Trophoblast cell (in vitro differentiated cells and primary cell): ENCODE data around the gene CTRB1.
"Not testable (repeated sequence)": the region's sequence is repeated elsewhere in the genome, so short reads cannot be mapped to it uniquely, and the experiment has no call there.

Experiments
- DNase-seq, 2 donors: peaks; one replicate each; pipeline ENCODE4 v3.0.0-alpha.2; 2016
- H2AFZ ChIP-seq: 2 replicates; pipeline ENCODE4 v1.6.1; 2013; ENCODE audit warnings: low read length, moderate library complexity, mild to moderate bottlenecking; ENCODE audit not compliant: insufficient read depth, poor library complexity
- H2AK5ac ChIP-seq: 2 replicates; pipeline ENCODE4 v1.6.1; 2013; ENCODE audit warnings: mild to moderate bottlenecking, low read length
- H2BK120ac ChIP-seq: 2 replicates; pipeline ENCODE4 v1.6.1; 2013; ENCODE audit warnings: low read length, mild to moderate bottlenecking, moderate library complexity; ENCODE audit not compliant: insufficient read depth, poor library complexity
- H2BK12ac ChIP-seq: 2 replicates; pipeline ENCODE4 v1.6.1; 2013; ENCODE audit warnings: mild to moderate bottlenecking, low read length, moderate library complexity
- H2BK5ac ChIP-seq: 2 replicates; pipeline ENCODE4 v1.6.1; 2013; ENCODE audit warnings: low read length, low read depth, moderate library complexity, mild to moderate bottlenecking; ENCODE audit not compliant: poor library complexity
- H3K14ac ChIP-seq: 2 replicates; pipeline ENCODE4 v1.6.1; 2013; ENCODE audit warnings: mild to moderate bottlenecking, low read length
- H3K18ac ChIP-seq: 2 replicates; pipeline ENCODE4 v1.6.1; 2013; ENCODE audit warnings: mild to moderate bottlenecking, low read length
- H3K23ac ChIP-seq: 2 replicates; pipeline ENCODE4 v1.6.1; 2013; ENCODE audit warnings: low read length
- H3K27ac ChIP-seq: 2 replicates; pipeline ENCODE4 v1.5.1; 2013; ENCODE audit warnings: low read depth, mild to moderate bottlenecking, inconsistent platforms, low read length, moderate library complexity
- H3K27me3 ChIP-seq: 2 replicates; pipeline ENCODE4 v1.6.1; 2013; ENCODE audit warnings: inconsistent platforms, mild to moderate bottlenecking, low read length, moderate library complexity; ENCODE audit not compliant: insufficient read depth
- H3K36me3 ChIP-seq, 2 experiments: 1 replicate in 1 of 2; 2 replicates in 1 of 2; pipeline ENCODE4 v1.6.1; 2013; ENCODE audit warnings: low read length in 2 of 2, mild to moderate bottlenecking in 2 of 2, moderate library complexity in 1 of 2; ENCODE audit not compliant: insufficient read depth in 2 of 2, control insufficient read depth in 1 of 2
- H3K4ac ChIP-seq: 2 replicates; pipeline ENCODE4 v1.6.1; 2013; ENCODE audit warnings: low read depth, mild to moderate bottlenecking, low read length, moderate library complexity
- H3K4me1 ChIP-seq, 2 experiments: 1 replicate in 1 of 2; 2 replicates in 1 of 2; pipeline ENCODE4 v1.6.1; 2013; ENCODE audit warnings: low read length in 2 of 2, mild to moderate bottlenecking in 2 of 2, moderate library complexity in 1 of 2; ENCODE audit not compliant: insufficient read depth in 2 of 2, control insufficient read depth in 1 of 2
- H3K4me2 ChIP-seq: 2 replicates; pipeline ENCODE4 v1.6.1; 2013; ENCODE audit warnings: inconsistent platforms, mild to moderate bottlenecking, low read length, moderate library complexity
- H3K4me3 ChIP-seq: 2 replicates; pipeline ENCODE4 v1.5.1; 2013; ENCODE audit warnings: mild to moderate bottlenecking, low read depth, low read length, inconsistent platforms
- H3K79me1 ChIP-seq: one replicate; pipeline ENCODE4 v1.6.1; 2013; ENCODE audit warnings: low read length
- H3K79me2 ChIP-seq: 2 replicates; pipeline ENCODE4 v1.6.1; 2013; ENCODE audit warnings: low read length, mild to moderate bottlenecking; ENCODE audit not compliant: control insufficient read depth, insufficient read depth, poor library complexity
- H3K9ac ChIP-seq: 2 replicates; pipeline ENCODE4 v1.6.1; 2013; ENCODE audit warnings: mild to moderate bottlenecking, low read length
- H3K9me3 ChIP-seq: 2 replicates; pipeline ENCODE4 v1.6.1; 2013; ENCODE audit warnings: low read depth, mild to moderate bottlenecking, control low read depth, inconsistent platforms, low read length; ENCODE audit not compliant: insufficient read depth
- H4K12ac ChIP-seq: 2 replicates; pipeline ENCODE4 v1.6.1; 2013; ENCODE audit warnings: low read depth, mild to moderate bottlenecking, low read length, moderate library complexity
- H4K8ac ChIP-seq: 2 replicates; pipeline ENCODE4 v1.6.1; 2013; ENCODE audit warnings: low read depth, mild to moderate bottlenecking, low read length, moderate library complexity
- H4K91ac ChIP-seq: one replicate; pipeline ENCODE4 v1.6.1; 2013; ENCODE audit warnings: low read depth, mild to moderate bottlenecking, low read length, moderate library complexity
- WGBS: extraction: QIAGEN DNeasy Blood & Tissue Kit; methylation state at CpG from one replicate; pipeline ENCODE4 v1.1.7; 2013; ENCODE audit warnings: missing lambda C conversion rate; ENCODE audit not compliant: insufficient read length, insufficient coverage; ENCODE audit errors: extremely low coverage; 5-methylcytosine and 5-hydroxymethylcytosine counted together

Gene CTRB1

DNA sequence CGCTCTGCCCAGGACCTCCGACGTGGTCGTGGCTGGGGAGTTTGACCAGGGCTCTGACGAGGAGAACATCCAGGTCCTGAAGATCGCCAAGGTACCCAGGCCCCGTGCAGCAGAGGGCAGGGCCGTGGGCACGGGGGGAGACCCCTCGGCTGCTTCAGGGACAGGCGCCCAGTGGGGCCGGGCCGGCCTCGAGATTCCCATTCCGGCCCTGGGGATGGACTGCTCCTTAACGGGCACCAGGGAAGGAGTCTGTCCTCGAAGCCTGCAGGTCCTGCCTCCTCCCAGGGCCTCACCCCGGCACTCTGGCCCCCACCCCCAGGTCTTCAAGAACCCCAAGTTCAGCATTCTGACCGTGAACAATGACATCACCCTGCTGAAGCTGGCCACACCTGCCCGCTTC, 4.3 kb downstream of the CTRB1 start:
- not testable (repeated sequence) for H3K23ac ChIP-seq, H3K4me2 ChIP-seq, H2BK120ac ChIP-seq, H3K18ac ChIP-seq, H2BK12ac ChIP-seq, H3K4me1 ChIP-seq, H3K4me3 ChIP-seq, H3K14ac ChIP-seq, H2AFZ ChIP-seq, H3K27me3 ChIP-seq, H3K79me1 ChIP-seq, H4K8ac ChIP-seq, H3K79me2 ChIP-seq, H3K9me3 ChIP-seq, H3K4ac ChIP-seq, H4K12ac ChIP-seq, DNase-seq, H2AK5ac ChIP-seq, H4K91ac ChIP-seq, H2BK5ac ChIP-seq, H3K27ac ChIP-seq, H3K9ac ChIP-seq
- no CpG with 5 or more reads among the region's 20 CpGs for WGBS
- H3K36me3 ChIP-seq, result peaks cover 7 to 12% of the 10 kb centered on the region in 2 experiments

- Histone ChIP-seq H4K12ac (no peak overlapping the region), H3K79me2 (no peaks in the 10 kb centered on the region), H3K9me3 (no peaks in the 10 kb centered on the region), H2BK12ac (no peak overlapping the region), H3K36me3 (peaks cover 21 to 26% of the 10 kb centered on the region in 2 experiments), H3K27me3 (no peaks in the 10 kb centered on the region), H2BK5ac (no peak overlapping the region), H2AFZ (no peak overlapping the region), H3K4me1 (no peaks in the 10 kb centered on the region), H2BK120ac (no peak overlapping the region), H4K8ac (no peak overlapping the region), H3K4me3 (no peak overlapping the region), H3K9ac (no peak overlapping the region), H3K27ac (no peak overlapping the region), H3K14ac (no peak overlapping the region), H4K91ac (no peak overlapping the region), H3K4me2 (no peak overlapping the region), H3K79me1 (no peaks in the 10 kb centered on the region), H2AK5ac (no peak overlapping the region), H3K4ac (no peak overlapping the region), H3K18ac (no peak overlapping the region), H3K23ac (peak overlapping the region; percentile 29)
- no peak for DNase-seq
- no CpG with 5 or more reads among the region's 20 CpGs for WGBS
These were observed 5.7 kb downstream of the CTRB1 start for GRCh38 chr16:75224306-75225082.

DNA sequence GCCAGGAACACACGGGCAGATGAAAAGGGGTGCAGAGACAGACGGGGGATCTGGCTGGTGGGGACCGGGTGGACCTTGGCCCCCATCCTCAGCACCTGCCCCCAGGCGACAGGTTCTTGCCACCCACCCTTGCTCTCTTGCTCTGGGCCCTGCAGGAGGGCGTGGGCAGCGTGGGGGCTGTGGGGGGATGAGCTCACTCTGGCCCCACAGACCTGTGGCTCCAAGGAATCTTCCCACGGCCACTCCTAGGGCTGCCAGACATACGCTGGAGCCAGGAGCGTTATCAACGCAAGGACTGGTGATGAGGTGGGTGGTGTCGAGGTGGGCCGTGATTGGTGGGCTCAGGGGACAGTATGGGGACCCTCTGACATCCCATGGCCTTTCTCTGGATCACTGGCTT, 6.3 kb downstream of the CTRB1 start:
- Histone ChIP-seq H4K91ac (no peak overlapping the region), H2BK12ac (no peak overlapping the region), H2AFZ (no peak overlapping the region), H2AK5ac (no peak overlapping the region), H3K14ac (no peak overlapping the region), H3K36me3 (peaks cover 27 to 32% of the 10 kb centered on the region in 2 experiments), H3K4me3 (no peak overlapping the region), H3K4ac (no peak overlapping the region), H3K27ac (no peak overlapping the region), H3K9me3 (no peaks in the 10 kb centered on the region), H4K8ac (no peak overlapping the region), H3K9ac (no peak overlapping the region), H3K27me3 (no peaks in the 10 kb centered on the region), H4K12ac (no peak overlapping the region), H3K4me2 (no peak overlapping the region), H3K79me2 (no peaks in the 10 kb centered on the region), H3K4me1 (no peaks in the 10 kb centered on the region), H3K79me1 (no peaks in the 10 kb centered on the region), H3K23ac (no peak overlapping the region), H3K18ac (no peak overlapping the region), H2BK120ac (no peak overlapping the region), H2BK5ac (no peak overlapping the region)
- no CpG with 5 or more reads among the region's 12 CpGs for whole genome bisulfite sequencing
- DNase-seq, result no peak

DNA sequence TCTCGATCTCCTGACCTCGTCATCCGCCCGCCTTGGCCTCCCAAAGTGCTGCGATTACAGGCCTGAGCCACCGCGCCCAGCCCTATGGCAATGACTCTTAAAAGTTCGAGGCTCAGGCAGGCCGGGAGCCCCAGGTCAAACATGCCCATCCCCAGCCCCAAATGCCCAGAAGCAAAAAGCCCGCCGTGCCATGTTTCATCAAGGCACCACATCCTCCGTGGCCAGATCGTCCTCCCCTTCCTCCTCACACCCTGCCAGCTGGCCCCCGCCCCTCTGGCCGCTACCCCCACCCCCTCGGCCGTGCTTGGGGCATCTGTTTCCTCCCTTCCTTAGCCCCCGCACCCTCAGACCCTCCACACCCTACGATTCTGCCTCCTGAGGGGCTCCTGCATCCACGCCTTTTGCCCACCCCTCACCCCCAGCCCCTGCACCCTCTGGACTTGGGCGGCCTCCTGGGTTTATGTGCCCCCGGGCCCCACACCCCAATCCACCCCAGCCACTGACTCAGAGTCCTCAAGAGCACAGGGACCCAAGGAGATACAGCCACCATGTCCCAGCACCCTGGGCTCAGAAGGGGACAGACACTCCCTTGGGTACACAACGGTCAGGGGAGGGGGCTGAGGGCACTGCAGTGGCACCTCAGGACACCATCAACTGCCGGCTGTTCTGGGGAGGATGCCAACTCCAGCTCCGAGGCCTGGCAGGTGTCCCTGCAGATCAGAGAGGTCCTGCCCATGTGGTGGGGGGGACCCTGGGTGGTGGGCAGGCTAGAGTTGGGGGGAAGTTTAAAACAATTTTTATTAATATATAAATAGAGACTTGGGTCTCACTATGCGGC, 7.1 kb downstream of the CTRB1 start:
- Histone ChIP-seq H2BK120ac (no peak overlapping the region), H3K27ac (no peak overlapping the region), H3K27me3 (no peaks in the 10 kb centered on the region), H3K18ac (no peak overlapping the region), H3K9me3 (no peaks in the 10 kb centered on the region), H3K4me3 (no peak overlapping the region), H3K14ac (no peak overlapping the region), H4K91ac (no peak overlapping the region), H4K12ac (no peak overlapping the region), H2BK12ac (no peak overlapping the region), H3K4ac (no peak overlapping the region), H3K79me2 (no peaks in the 10 kb centered on the region), H2AFZ (no peak overlapping the region), H2BK5ac (no peak overlapping the region), H3K4me1 (no peaks in the 10 kb centered on the region), H4K8ac (no peak overlapping the region), H3K9ac (no peak overlapping the region), H3K79me1 (no peaks in the 10 kb centered on the region), H3K36me3 (peaks cover 33 to 38% of the 10 kb centered on the region in 2 experiments), H3K4me2 (no peak overlapping the region), H2AK5ac (no peak overlapping the region), H3K23ac (no peak overlapping the region)
- WGBS, result no CpG with 5 or more reads among the region's 26 CpGs
- no peak for DNase-seq
